ENCODE results near the gene FN1. TPM values are rescaled to one million over a fixed set of nuclear protein-coding genes. Genes with fewer than 3 reads are reported as not detected.

Gene FN1
- polyA plus RNA-seq, 1 donor (not counting 4 experiments of a cell fraction or from before 2014, with no cell fraction given) = 1,649 TPM

GRCh38 chr2:215419769-215420470 is 15.9 kb downstream of the FN1 start:
- H3K27me3 ChIP-seq (ENCODE audit: control insufficient read depth, extremely low read depth, insufficient read depth, low read length) = no peaks in the 10 kb centered on the region
- no peaks in the 10 kb centered on the region for H4K20me1 ChIP-seq (ENCODE audit: control insufficient read depth, extremely low read depth, insufficient read depth, low read length)
- no peak overlapping the region for H2AFZ ChIP-seq (ENCODE audit: control insufficient read depth, low read length)
- no peak for FAIRE-seq
- TF ChIP-seq CTCF (optimal IDR thresholded peaks at IDR 0.05 in 1 of 3, IDR thresholded peaks at IDR 0.05 in 1 of 3, conservative IDR thresholded peaks at IDR 0.05 in 1 of 3; ENCODE audit: extremely low read depth in 1 of 3, insufficient read depth in 2 of 3, low read length in 3 of 3) (no peak), EZH2 (IDR thresholded peaks at IDR 0.05; ENCODE audit: low read length) (no peak)
- H3K9ac ChIP-seq (ENCODE audit: control insufficient read depth, extremely low read depth, insufficient read depth, low read length) = no peak overlapping the region
- no peaks in the 10 kb centered on the region for H3K9me1 ChIP-seq (ENCODE audit: control insufficient read depth, extremely low read depth, insufficient read depth, low read length)
- no peaks in the 10 kb centered on the region for H3K79me2 ChIP-seq (ENCODE audit: control insufficient read depth, insufficient read depth, low read length)
- H3K4me2 ChIP-seq (ENCODE audit: control insufficient read depth, extremely low read depth, insufficient read depth, low read depth, low read length) = no peak overlapping the region
- peaks cover 6 to 39% of the 10 kb centered on the region in 2 experiments for H3K36me3 ChIP-seq (ENCODE audit: control insufficient read depth in 2 of 2, extremely low read depth in 1 of 2, insufficient read depth in 2 of 2, low read length in 2 of 2)
- no peak overlapping the region for H3K27ac ChIP-seq (ENCODE audit: control insufficient read depth, insufficient read depth, low read length)
- no peak for DNase-seq (ENCODE audit: low read depth, low spot score)
- dilution Hi-C loops (cut with MboI; ENCODE audit: extremely low pct_ligation_motif_present, low sequenced_read_pairs) = no loop called here
- H3K4me1 ChIP-seq (ENCODE audit: control insufficient read depth, extremely low read depth, insufficient read depth, low read length) = no peaks in the 10 kb centered on the region
- H3K9me3 ChIP-seq (ENCODE audit: control insufficient read depth, low read depth, low read length) = no peaks in the 10 kb centered on the region
- no peak overlapping the region for H3K4me3 ChIP-seq (ENCODE audit: control insufficient read depth in 2 of 3, extremely low read depth in 1 of 3, insufficient read depth in 2 of 3, low read depth in 1 of 3, low read length in 3 of 3)

DNA sequence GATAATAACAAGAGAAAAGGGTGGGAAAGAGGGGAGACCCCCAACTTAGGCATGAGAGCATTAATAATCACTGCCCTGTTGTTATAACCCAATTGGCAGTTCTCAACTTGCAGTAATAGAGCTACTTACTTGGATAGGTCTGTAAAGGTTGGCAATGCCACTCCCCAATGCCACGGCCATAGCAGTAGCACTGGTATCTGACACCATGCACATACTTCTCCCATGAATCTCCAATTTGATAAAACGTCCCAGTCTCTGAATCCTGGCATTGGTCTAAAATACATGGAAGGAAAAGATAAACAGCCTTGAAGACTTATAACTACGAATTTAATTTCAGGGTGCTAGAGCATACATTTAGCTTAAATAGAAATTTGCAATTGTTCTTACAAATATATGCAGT is 16.8 kb downstream of the FN1 start:
- H3K36me3 ChIP-seq (ENCODE audit: control insufficient read depth in 2 of 2, extremely low read depth in 1 of 2, insufficient read depth in 2 of 2, low read length in 2 of 2) = peaks cover 5 to 36% of the 10 kb centered on the region in 2 experiments
- no peak overlapping the region for H3K4me2 ChIP-seq (ENCODE audit: control insufficient read depth, extremely low read depth, insufficient read depth, low read depth, low read length)

More for the DNA sequence above, 16.8 kb downstream of the FN1 start:
- dilution Hi-C loops (cut with MboI; ENCODE audit: extremely low pct_ligation_motif_present, low sequenced_read_pairs) = no loop called here
- H3K27ac ChIP-seq (ENCODE audit: control insufficient read depth, insufficient read depth, low read length) = no peak overlapping the region
- no peaks in the 10 kb centered on the region for H3K9me1 ChIP-seq (ENCODE audit: control insufficient read depth, extremely low read depth, insufficient read depth, low read length)
- no peak overlapping the region for H3K9ac ChIP-seq (ENCODE audit: control insufficient read depth, extremely low read depth, insufficient read depth, low read length)
- H3K4me1 ChIP-seq (ENCODE audit: control insufficient read depth, extremely low read depth, insufficient read depth, low read length) = no peaks in the 10 kb centered on the region
- no peaks in the 10 kb centered on the region for H3K79me2 ChIP-seq (ENCODE audit: control insufficient read depth, insufficient read depth, low read length)
- DNase-seq (ENCODE audit: low read depth, low spot score) = no peak
- H2AFZ ChIP-seq (ENCODE audit: control insufficient read depth, low read length) = no peak overlapping the region
- TF ChIP-seq EZH2 (IDR thresholded peaks at IDR 0.05; ENCODE audit: low read length) (no peak), CTCF (optimal IDR thresholded peaks at IDR 0.05 in 1 of 3, IDR thresholded peaks at IDR 0.05 in 1 of 3, conservative IDR thresholded peaks at IDR 0.05 in 1 of 3; ENCODE audit: extremely low read depth in 1 of 3, insufficient read depth in 2 of 3, low read length in 3 of 3) (no peak)
- FAIRE-seq = no peak
- H3K27me3 ChIP-seq (ENCODE audit: control insufficient read depth, extremely low read depth, insufficient read depth, low read length) = no peaks in the 10 kb centered on the region
- no peak overlapping the region for H3K4me3 ChIP-seq (ENCODE audit: control insufficient read depth in 2 of 3, extremely low read depth in 1 of 3, insufficient read depth in 2 of 3, low read depth in 1 of 3, low read length in 3 of 3)
- H3K9me3 ChIP-seq (ENCODE audit: control insufficient read depth, low read depth, low read length) = no peaks in the 10 kb centered on the region
- H4K20me1 ChIP-seq (ENCODE audit: control insufficient read depth, extremely low read depth, insufficient read depth, low read length) = no peaks in the 10 kb centered on the region
